K562 (cell line): ENCODE results near the gene RAD50. TPM values are rescaled to one million over a fixed set of nuclear protein-coding genes. Genes with fewer than 3 reads are reported as not detected.

ENCODE experiments used
- ATAC-seq: fragments of 200-7000 bp; cut with Tn5 transposase; 3 replicates; pipeline ENCODE4 v1.9.1; 2020; ENCODE audit warnings: moderate library complexity
- BruUV-seq: library from RNA; stranded (reverse); fragments of 400-500 nt; replicated peaks from 2 replicates; lab custom pipeline; 2021; lab: Mats Ljungman, UMichigan
- CTCF ChIA-PET: fragments of 300-600 bp; formaldehyde crosslinking; extraction: SDS; loops from one replicate; lab custom pipeline; 2021; ENCODE audit warnings: low intra/inter-chr PET ratio; lab: Yijun Ruan, JAX
- POLR2A ChIA-PET: fragments of 300-600, 350-650 bp; sonication (Branson Sonifier 250); formaldehyde crosslinking; extraction: SDS; loops from one replicate; lab custom pipeline; 2021; ENCODE audit warnings: antibody characterized with exemption, inconsistent platforms; lab: Yijun Ruan, JAX
- DNase-seq, 4 experiments: peaks; one replicate each; pipeline versions ENCODE4 v3.0.0 to v3.0.0-alpha.2; 2011 to 2018; ENCODE audit warnings: low spot score in 3 of 4, mixed read lengths in 3 of 4; ENCODE audit errors: extremely low read depth in 1 of 4
- FAIRE-seq: peaks from 2 replicates; lab custom pipeline; 2011; peaks lifted over from hg19 to GRCh38; lab: Jason Lieb, UNC
- H2AFZ ChIP-seq: 2 replicates; pipeline ENCODE4 v1.6.0; 2011; ENCODE audit warnings: low read depth, low read length, control low read depth, inconsistent platforms
- H3K27ac ChIP-seq: fragments of 200-600 bp; 3 replicates; pipeline ENCODE4 v1.8.0; 2011; ENCODE audit warnings: low read depth, mild to moderate bottlenecking, control low read depth, inconsistent platforms, low read length, moderate library complexity, mixed read lengths; ENCODE audit errors: extremely low read depth
- H3K27me3 ChIP-seq, 2 experiments: fragments of 300-600 bp in 1 of 2; 2 replicates in 1 of 2; 3 replicates in 1 of 2; pipeline versions ENCODE4 v1.6.0 to v1.8.0; 2011; ENCODE audit warnings: inconsistent platforms in 2 of 2, low read length in 2 of 2, mild to moderate bottlenecking in 1 of 2, mixed read lengths in 1 of 2, moderate library complexity in 1 of 2; ENCODE audit not compliant: control insufficient read depth in 2 of 2, insufficient read depth in 2 of 2
- H3K36me3 ChIP-seq: fragments of 300-600 bp; 3 replicates; pipeline ENCODE4 v1.8.0; 2011; ENCODE audit warnings: mild to moderate bottlenecking, low read length, inconsistent platforms; ENCODE audit not compliant: control insufficient read depth, insufficient read depth
- H3K4me1 ChIP-seq, 2 experiments: fragments of 200-600 bp in 1 of 2; replicated peaks in 1 of 2; 2 replicates in 1 of 2; 3 replicates in 1 of 2; pipeline versions ENCODE4 v1.5.1 to v1.8.0; 2011; ENCODE audit warnings: inconsistent platforms in 2 of 2, low read length in 2 of 2, mild to moderate bottlenecking in 1 of 2, mixed read lengths in 1 of 2, moderate library complexity in 1 of 2; ENCODE audit not compliant: control insufficient read depth in 2 of 2, insufficient read depth in 2 of 2
- H3K4me2 ChIP-seq: 2 replicates; pipeline ENCODE4 v1.6.1; 2011; ENCODE audit warnings: low read length, control low read depth, inconsistent platforms, mixed read lengths; ENCODE audit not compliant: insufficient read depth
- H3K4me3 ChIP-seq: fragments of 200-600 bp; sonication (generic), shearing (Covaris generic); 2 replicates; pipeline ENCODE4 v1.5.1; 2016; ENCODE audit warnings: control low read depth, inconsistent platforms
- H3K79me2 ChIP-seq: fragments of 200-600 bp; 3 replicates; pipeline ENCODE4 v1.8.0; 2011; ENCODE audit warnings: low read length, inconsistent platforms; ENCODE audit not compliant: control insufficient read depth, insufficient read depth
- H3K9ac ChIP-seq, 2 experiments: 2 replicates each; pipeline versions ENCODE4 v1.6.0 to v1.6.1; 2011; ENCODE audit warnings: low read depth in 2 of 2, low read length in 2 of 2, control low read depth in 1 of 2, inconsistent platforms in 1 of 2, mild to moderate bottlenecking in 1 of 2, mixed read lengths in 1 of 2; ENCODE audit not compliant: insufficient read depth in 1 of 2
- H3K9me1 ChIP-seq: one replicate; pipeline ENCODE4 v1.6.0; 2011; ENCODE audit warnings: inconsistent platforms, mild to moderate bottlenecking, low read length, moderate library complexity; ENCODE audit not compliant: control insufficient read depth, insufficient read depth
- H3K9me3 ChIP-seq: replicated peaks from 2 replicates; pipeline ENCODE4 v1.5.1; 2011; ENCODE audit warnings: low read depth, low read length, inconsistent platforms; ENCODE audit not compliant: control insufficient read depth, insufficient read depth
- H4K20me1 ChIP-seq: replicated peaks from 2 replicates; pipeline ENCODE4 v1.6.1; 2011; ENCODE audit warnings: low read length, inconsistent platforms, mixed read lengths; ENCODE audit not compliant: control insufficient read depth, insufficient read depth
- ARNT ChIP-seq, 2 experiments: fragments of 450-650 bp; IDR thresholded peaks; 2 replicates each; pipeline ENCODE4 v1.6.1; 2016; ENCODE audit warnings: mild to moderate bottlenecking in 1 of 2
- CEBPG ChIP-seq, 3 experiments: fragments of 200-800 bp in 1 of 3; sonication (Bioruptor generic) in 1 of 3; sonication (generic) in 1 of 3; formaldehyde crosslinking in 1 of 3; IDR thresholded peaks in 2 of 3; conservative IDR thresholded peaks in 1 of 3; 2 replicates each; pipeline versions ENCODE4 v1.6.1 to v1.8.0; 2016 to 2022; ENCODE audit warnings: missing compliant biosample characterization in 2 of 3, missing genetic modification characterization in 2 of 3, mild to moderate bottlenecking in 1 of 3, missing genetic modification reagents in 1 of 3
- COPS2 ChIP-seq: fragments of 450-650 bp; conservative IDR thresholded peaks from 2 replicates; pipeline ENCODE4 v1.6.1; 2016; ENCODE audit warnings: mild to moderate bottlenecking, moderate library complexity
- HNRNPLL ChIP-seq: fragments of 200-400 bp; formaldehyde crosslinking; IDR thresholded peaks from 2 replicates; pipeline ENCODE4 v1.6.1; 2017; ENCODE audit warnings: low read length, low read depth, mild to moderate bottlenecking; ENCODE audit not compliant: poor library complexity, severe bottlenecking
- TAF7 ChIP-seq: fragments of 450-650 bp; IDR thresholded peaks from 2 replicates; pipeline ENCODE4 v1.6.1; 2016; ENCODE audit warnings: missing genetic modification characterization, missing compliant biosample characterization
- TFE3 ChIP-seq: fragments of 450-650 bp; formaldehyde crosslinking; IDR thresholded peaks from 2 replicates; pipeline ENCODE4 v1.4.0; 2020; ENCODE audit warnings: mild to moderate bottlenecking, mixed read lengths
- ZNF75A ChIP-seq: fragments of 450-650 bp; formaldehyde crosslinking; IDR thresholded peaks from 2 replicates; pipeline ENCODE4 v1.4.0; 2020; ENCODE audit warnings: mild to moderate bottlenecking
- WGBS: fragments of 100-300 bp; shearing (Covaris generic); methylation state at CpG from one replicate; pipeline ENCODE4 v1.1.6; 2016; ENCODE audit warnings: low coverage, mixed read lengths; ENCODE audit not compliant: insufficient coverage; ENCODE audit errors: missing lambda C conversion rate; 5-methylcytosine and 5-hydroxymethylcytosine counted together
- in situ Hi-C: fragments of 300-500 bp; cut with MboI; formaldehyde crosslinking; loops from 4 replicates; pipeline ENCODE4 v1.15.0; 2018; ENCODE audit warnings: inconsistent platforms, mixed read lengths
- intact Hi-C: fragments of 100-400 bp; cut with micrococcal nuclease; formaldehyde crosslinking; loops from 2 replicates; pipeline ENCODE4 v1.14.2; 2022
- polyA plus RNA-seq, 8 experiments: library from polyadenylated mRNA; depleted of rRNA in 4 of 8; stranded (reverse) in 5 of 8; unstranded in 3 of 8; fragments of >200 nt; fragmentation: Nextera tagmentation in 2 of 8; fragmentation: Illumina TruSeq in 1 of 8; extraction: Ambion mirVana in 2 of 8; extraction: Trizol in 1 of 8; gene quantifications; 2 replicates each; pipeline versions ENCODE4 v1.2.1 to v1.2.3, GENCODE V29; 2011 to 2014; ENCODE audit warnings: inconsistent platforms in 1 of 8, missing spikeins in 1 of 8
- total RNA-seq, 7 experiments: library from RNA; depleted of rRNA in 6 of 7; stranded (reverse); fragments of >200 nt in 6 of 7; fragmentation: Illumina TruSeq in 2 of 7; extraction: Trizol in 2 of 7; gene quantifications; 2 replicates each; pipeline versions ENCODE4 v1.2.1 to v1.2.3, GENCODE V29; 2011 to 2021; ENCODE audit warnings: low replicate concordance in 1 of 7
- TF ChIP-seq, protein P1 (sequence below), 2 experiments: fragments of 450-650 bp; IDR thresholded peaks; 2 replicates each; pipeline ENCODE4 v1.6.1; 2016; ENCODE audit warnings: mild to moderate bottlenecking in 2 of 2, borderline replicate concordance in 1 of 2, low read depth in 1 of 2, moderate library complexity in 1 of 2
- TF ChIP-seq, protein P2 (sequence below): sonication (generic); formaldehyde crosslinking; IDR thresholded peaks from 2 replicates; pipeline ENCODE4 v1.8.0; 2022; ENCODE audit warnings: mild to moderate bottlenecking, missing genetic modification reagents

RAD50 gene
- total and polyA plus RNA-seq, 9 of the 15 experiments (the other 6 are each of a cell fraction or from before 2014, with no cell fraction given) = 15.3 to 74.2 (median 44.1) TPM

DNA sequence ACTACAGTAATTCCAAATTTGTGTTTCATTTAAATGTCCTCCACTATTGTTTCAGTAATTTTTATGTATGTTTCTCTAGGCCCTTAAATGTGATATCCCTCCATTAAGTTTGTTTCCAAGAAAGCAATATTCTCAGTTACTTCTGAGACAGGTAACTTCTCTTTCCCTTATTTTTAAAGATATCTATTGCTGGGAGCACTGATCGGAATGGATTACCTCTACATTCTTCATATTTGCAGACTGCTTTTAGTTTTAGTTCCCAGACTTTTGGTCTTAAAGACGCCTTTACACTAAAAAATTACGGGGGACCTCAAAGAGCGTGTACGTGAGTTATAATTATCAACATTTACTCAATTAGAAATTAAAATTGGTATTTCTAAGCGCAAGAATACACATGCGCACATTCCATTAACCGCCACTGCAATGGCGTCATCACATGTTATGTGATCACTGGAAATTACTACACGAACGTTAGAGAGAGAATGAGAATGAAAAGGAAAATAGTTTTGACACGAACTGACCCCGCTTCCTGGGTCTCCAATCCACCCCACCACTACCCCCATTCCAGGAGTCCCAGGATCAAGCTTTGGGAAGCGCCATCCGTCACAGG lies 519 bp upstream of the RAD50 start:
- Histone ChIP-seq H3K9ac (peak overlapping the region; percentile 91 to 92), H3K27ac (peak overlapping the region; percentile 93), H2AFZ (peak overlapping the region; percentile 82), H4K20me1 (no peaks in the 10 kb centered on the region), H3K4me2 (peak overlapping the region; percentile 80), H3K36me3 (peaks cover 20% of the 10 kb centered on the region; the same call in 2 of the 3 replicates), H3K27me3 (no peaks in the 10 kb centered on the region), H3K4me3 (peak overlapping the region; percentile 45), H3K4me1 (peaks cover 0 to 7% of the 10 kb centered on the region in 2 experiments; a peak in 1 of 5 replicates), H3K79me2 (peaks cover 51% of the 10 kb centered on the region), H3K9me3 (no peaks in the 10 kb centered on the region), H3K9me1 (no peaks in the 10 kb centered on the region)
- ChIA-PET POLR2A (interaction anchor here (0.7 to 1.3 kb wide), 12 partner anchors 8 to 341 kb away, joined by 3 to 12 read pairs (median 4); partner anchors contain the start of gene IRF1), CTCF (no interaction called here)
- intact Hi-C loops = no loop called here
- 2% methylated on average over 15 of the region's 15 CpGs for WGBS
- in situ Hi-C loops = no loop called here
- no peak for DNase-seq
- peak; percentile 9 for ATAC-seq
- BruUV-seq = TSS peak; percentile 96
- peak; percentile 6 for FAIRE-seq
- no peak for TF ChIP-seq TFE3 (CRISPR knock-in tag)
- 0 out of 2 replicates have a peak, but pooled peaks have one; percentile 7 for TF ChIP-seq TAF7 (tag)
- TF ChIP-seq HNRNPLL = no peak
- TF ChIP-seq ARNT (IDR thresholded peaks at IDR 0.05) = 0 out of 4 replicates have a peak, but pooled peaks of 1 of the 2 experiments have one; percentile 11
- TF ChIP-seq, protein P1, sequence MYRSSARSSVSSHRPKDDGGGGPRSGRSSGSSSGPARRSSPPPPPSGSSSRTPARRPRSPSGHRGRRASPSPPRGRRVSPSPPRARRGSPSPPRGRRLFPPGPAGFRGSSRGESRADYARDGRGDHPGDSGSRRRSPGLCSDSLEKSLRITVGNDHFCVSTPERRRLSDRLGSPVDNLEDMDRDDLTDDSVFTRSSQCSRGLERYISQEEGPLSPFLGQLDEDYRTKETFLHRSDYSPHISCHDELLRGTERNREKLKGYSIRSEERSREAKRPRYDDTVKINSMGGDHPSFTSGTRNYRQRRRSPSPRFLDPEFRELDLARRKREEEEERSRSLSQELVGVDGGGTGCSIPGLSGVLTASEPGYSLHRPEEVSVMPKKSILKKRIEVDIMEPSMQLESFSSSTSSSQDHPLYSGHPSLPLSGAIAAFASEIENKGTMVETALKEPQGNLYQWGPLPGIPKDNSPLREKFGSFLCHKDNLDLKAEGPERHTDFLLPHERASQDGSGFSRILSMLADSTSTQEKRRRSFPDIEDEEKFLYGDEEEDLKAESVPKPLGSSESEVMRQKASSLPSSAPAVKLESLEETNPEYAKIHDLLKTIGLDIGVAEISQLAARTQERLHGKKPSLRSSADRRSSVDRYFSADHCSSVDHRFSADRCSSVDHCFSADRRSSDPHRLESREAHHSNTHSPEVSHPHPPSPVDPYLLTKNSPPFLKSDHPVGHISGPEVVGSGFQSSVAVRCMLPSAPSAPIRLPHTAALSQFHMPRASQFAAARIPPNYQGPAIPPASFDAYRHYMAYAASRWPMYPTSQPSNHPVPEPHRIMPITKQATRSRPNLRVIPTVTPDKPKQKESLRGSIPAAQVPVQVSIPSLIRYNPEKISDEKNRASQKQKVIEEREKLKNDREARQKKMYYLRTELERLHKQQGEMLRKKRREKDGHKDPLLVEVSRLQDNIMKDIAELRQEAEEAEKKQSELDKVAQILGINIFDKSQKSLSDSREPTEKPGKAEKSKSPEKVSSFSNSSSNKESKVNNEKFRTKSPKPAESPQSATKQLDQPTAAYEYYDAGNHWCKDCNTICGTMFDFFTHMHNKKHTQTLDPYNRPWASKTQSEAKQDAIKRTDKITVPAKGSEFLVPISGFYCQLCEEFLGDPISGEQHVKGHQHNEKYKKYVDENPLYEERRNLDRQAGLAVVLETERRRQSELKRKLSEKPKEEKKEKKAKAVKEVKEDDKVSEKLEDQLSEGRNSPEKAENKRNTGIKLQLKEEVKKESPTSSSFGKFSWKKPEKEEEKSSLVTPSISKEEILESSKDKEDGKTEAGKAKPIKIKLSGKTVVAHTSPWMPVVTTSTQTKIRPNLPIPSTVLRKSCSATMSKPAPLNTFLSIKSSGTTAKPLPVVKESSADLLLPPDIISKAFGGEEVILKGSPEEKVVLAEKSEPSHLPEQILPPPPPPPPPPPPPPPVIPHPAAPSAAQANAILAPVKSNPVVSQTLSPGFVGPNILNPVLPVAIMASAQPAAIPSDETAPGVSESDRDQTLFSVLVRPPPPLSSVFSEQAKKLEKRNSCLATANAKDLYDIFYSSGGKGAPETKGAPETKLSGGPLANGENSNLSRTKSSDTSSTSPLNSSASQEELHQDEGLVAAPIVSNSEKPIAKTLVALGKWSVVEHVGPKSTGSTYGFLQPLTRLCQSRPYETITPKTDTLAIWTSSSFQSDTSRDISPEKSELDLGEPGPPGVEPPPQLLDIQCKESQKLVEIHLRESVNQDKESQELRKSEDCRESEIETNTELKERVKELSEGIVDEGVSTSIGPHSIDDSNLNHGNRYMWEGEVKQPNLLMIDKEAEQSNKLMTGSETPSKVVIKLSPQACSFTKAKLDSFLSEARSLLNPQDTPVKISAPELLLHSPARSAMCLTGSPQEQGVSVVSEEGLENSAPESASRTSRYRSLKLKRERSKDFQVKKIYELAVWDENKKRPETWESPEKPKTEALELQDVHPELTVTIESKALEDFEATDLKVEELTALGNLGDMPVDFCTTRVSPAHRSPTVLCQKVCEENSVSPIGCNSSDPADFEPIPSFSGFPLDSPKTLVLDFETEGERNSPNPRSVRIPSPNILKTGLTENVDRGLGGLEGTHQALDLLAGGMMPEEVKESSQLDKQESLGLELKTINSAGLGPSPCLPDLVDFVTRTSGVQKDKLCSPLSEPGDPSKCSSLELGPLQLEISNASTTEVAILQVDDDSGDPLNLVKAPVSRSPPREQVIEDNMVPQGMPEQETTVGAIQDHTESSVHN (IDR thresholded peaks at IDR 0.05; ENCODE audit: borderline replicate concordance in 1 of 2, low read depth in 1 of 2) = 0 out of 4 replicates have a peak, but pooled peaks of 1 of the 2 experiments have one; percentile 46
- no peak for TF ChIP-seq ZNF75A (CRISPR knock-in tag)
- TF ChIP-seq, protein P2, sequence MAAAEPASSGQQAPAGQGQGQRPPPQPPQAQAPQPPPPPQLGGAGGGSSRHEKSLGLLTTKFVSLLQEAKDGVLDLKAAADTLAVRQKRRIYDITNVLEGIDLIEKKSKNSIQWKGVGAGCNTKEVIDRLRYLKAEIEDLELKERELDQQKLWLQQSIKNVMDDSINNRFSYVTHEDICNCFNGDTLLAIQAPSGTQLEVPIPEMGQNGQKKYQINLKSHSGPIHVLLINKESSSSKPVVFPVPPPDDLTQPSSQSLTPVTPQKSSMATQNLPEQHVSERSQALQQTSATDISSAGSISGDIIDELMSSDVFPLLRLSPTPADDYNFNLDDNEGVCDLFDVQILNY (CRISPR knock-in tag) = no peak
- no peak for TF ChIP-seq COPS2
- no peak for TF ChIP-seq CEBPG (CRISPR knock-in tag; IDR thresholded peaks at IDR 0.05)
- peak; percentile 16 to 24; a peak in 1 of 4 replicates for TF ChIP-seq CEBPG (tag; conservative IDR thresholded peaks at IDR 0.05 in 1 of 2, IDR thresholded peaks at IDR 0.05 in 1 of 2)
